ENCODE measurements around the gene CYB5RL.

- TF ChIP-seq POLR2A (IDR thresholded peaks at IDR 0.05; ENCODE audit: low read depth, low read length): no peak
- no peak for TF ChIP-seq POLR2AphosphoS5 (IDR thresholded peaks at IDR 0.05; ENCODE audit: low read depth, low read length)
These were observed 45.7 kb upstream of the CYB5RL start for GRCh38 chr1:54245501-54245900.

Data from GM12892 (cell line).